Measurements from ENCODE around the gene RNF187.

RNF187 gene

GRCh38 chr1:228544021-228544850, 57.1 kb downstream of the RNF187 start:
- TF ChIP-seq, protein P1, sequence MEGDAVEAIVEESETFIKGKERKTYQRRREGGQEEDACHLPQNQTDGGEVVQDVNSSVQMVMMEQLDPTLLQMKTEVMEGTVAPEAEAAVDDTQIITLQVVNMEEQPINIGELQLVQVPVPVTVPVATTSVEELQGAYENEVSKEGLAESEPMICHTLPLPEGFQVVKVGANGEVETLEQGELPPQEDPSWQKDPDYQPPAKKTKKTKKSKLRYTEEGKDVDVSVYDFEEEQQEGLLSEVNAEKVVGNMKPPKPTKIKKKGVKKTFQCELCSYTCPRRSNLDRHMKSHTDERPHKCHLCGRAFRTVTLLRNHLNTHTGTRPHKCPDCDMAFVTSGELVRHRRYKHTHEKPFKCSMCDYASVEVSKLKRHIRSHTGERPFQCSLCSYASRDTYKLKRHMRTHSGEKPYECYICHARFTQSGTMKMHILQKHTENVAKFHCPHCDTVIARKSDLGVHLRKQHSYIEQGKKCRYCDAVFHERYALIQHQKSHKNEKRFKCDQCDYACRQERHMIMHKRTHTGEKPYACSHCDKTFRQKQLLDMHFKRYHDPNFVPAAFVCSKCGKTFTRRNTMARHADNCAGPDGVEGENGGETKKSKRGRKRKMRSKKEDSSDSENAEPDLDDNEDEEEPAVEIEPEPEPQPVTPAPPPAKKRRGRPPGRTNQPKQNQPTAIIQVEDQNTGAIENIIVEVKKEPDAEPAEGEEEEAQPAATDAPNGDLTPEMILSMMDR (IDR thresholded peaks at IDR 0.05; ENCODE audit: low read depth, low read length) = no peak
- no peak for DNase-seq (ENCODE audit: extremely low read depth, low read depth)

DNA sequence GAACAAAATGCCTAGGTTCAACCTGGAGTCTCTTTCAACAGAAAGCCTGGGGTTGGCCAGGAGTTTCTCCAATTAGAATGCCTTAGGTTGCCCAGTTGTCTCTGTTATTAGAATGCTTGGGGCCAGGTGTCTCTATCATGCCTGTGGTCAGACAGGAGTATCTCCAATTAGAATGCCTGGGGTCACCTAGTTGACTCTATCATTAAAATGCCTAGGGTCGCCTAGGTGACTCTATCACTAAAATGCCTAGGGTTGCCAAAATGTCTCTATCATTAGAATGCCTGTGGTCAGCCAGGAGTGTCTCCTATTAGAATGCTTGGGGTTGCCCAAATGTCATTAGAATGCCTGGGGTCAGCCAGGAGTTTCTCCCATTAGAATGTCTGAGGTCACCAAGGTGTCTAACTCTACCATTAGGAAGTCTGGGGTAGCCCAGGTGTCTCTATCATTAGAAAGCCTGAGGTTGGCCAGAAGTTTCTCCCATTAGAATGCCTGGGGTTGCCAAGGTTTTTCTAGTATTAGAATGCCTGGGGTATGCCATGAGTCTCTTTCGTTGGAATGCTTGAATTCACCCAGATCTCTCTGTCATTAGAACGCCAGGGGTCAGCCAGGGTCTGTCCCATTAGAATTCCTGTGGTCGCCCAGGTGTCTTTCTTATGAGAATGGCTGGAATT, 57.9 kb downstream of the RNF187 start:
- no peak for DNase-seq (ENCODE audit: extremely low read depth, low read depth)
- TF ChIP-seq, protein P1 (IDR thresholded peaks at IDR 0.05; ENCODE audit: low read depth, low read length) = no peak

All from AG09319 (cell line).